Naive thymus-derived CD4-positive, alpha-beta T cell (primary cell): ENCODE measurements around the gene PTGS2. TPM values are rescaled to one million over a fixed set of nuclear protein-coding genes. Genes with fewer than 3 reads are reported as not detected.
"Not testable (repeated sequence)": the region's sequence is repeated elsewhere in the genome, so short reads cannot be mapped to it uniquely, and the experiment has no call there.

ENCODE experiments used
- ATAC-seq: fragments of 150-1000 bp; cut with Tn5 transposase; 2 replicates; pipeline ENCODE4 v1.10.0; 2021; ENCODE audit warnings: mild to moderate bottlenecking, moderate library complexity
- CTCF ChIA-PET: fragments of 350-600 bp; sonication (Branson Sonifier 250); formaldehyde crosslinking; loops from one replicate; lab custom pipeline; 2021; ENCODE audit warnings: antibody characterized with exemption; lab: Charles Lee
- POLR2A ChIA-PET: fragments of 350-600 bp; sonication (Branson Sonifier 250); formaldehyde crosslinking; loops from one replicate; lab custom pipeline; 2021; ENCODE audit warnings: antibody characterized with exemption, inconsistent platforms; lab: Charles Lee
- DNase-seq, 9 donors: peaks; one replicate each; pipeline versions ENCODE4 v3.0.0 to v3.0.0-alpha.2; 2020 to 2022; ENCODE audit warnings: mixed read lengths in 1 of 9
- H3K27ac ChIP-seq: one replicate; pipeline ENCODE4 v1.7.0; 2013; ENCODE audit warnings: mild to moderate bottlenecking, low read depth, low read length, moderate library complexity
- H3K27me3 ChIP-seq, 2 donors: one replicate each; pipeline ENCODE4 v1.7.0; 2013; ENCODE audit warnings: low read length in 2 of 2, mild to moderate bottlenecking in 2 of 2, moderate library complexity in 2 of 2; ENCODE audit not compliant: control insufficient read depth in 2 of 2, insufficient read depth in 2 of 2
- H3K36me3 ChIP-seq, 3 experiments: 1 replicate in 2 of 3; 2 replicates in 1 of 3; pipeline ENCODE4 v1.7.0; 2013; ENCODE audit warnings: low read length in 3 of 3, mild to moderate bottlenecking in 3 of 3, moderate library complexity in 1 of 3; ENCODE audit not compliant: insufficient read depth in 3 of 3, control insufficient read depth in 2 of 3
- H3K4me1 ChIP-seq, 2 donors: one replicate each; pipeline ENCODE4 v1.7.0; 2013; ENCODE audit warnings: low read length in 2 of 2, mild to moderate bottlenecking in 2 of 2, moderate library complexity in 1 of 2; ENCODE audit not compliant: control insufficient read depth in 2 of 2, insufficient read depth in 2 of 2
- H3K4me3 ChIP-seq: 2 replicates; pipeline ENCODE4 v1.7.0; 2013; ENCODE audit warnings: mild to moderate bottlenecking, low read length
- H3K9me3 ChIP-seq, 3 experiments: 1 replicate in 2 of 3; 2 replicates in 1 of 3; pipeline ENCODE4 v1.7.0; 2013; ENCODE audit warnings: low read length in 3 of 3; ENCODE audit not compliant: control insufficient read depth in 2 of 3
- H3K27ac Mint-ChIP-seq, 9 donors: one replicate each; pipeline ENCODE4 v1.8.0; 2020 to 2022; ENCODE audit warnings: mixed read lengths in 9 of 9, mild to moderate bottlenecking in 8 of 9, moderate library complexity in 5 of 9, inconsistent platforms in 2 of 9
- H3K27me3 Mint-ChIP-seq, 5 donors: one replicate each; pipeline ENCODE4 v1.8.0; 2021 to 2022; ENCODE audit warnings: mixed read lengths in 5 of 5, mild to moderate bottlenecking in 1 of 5
- H3K36me3 Mint-ChIP-seq, 5 donors: one replicate each; pipeline ENCODE4 v1.8.0; 2020 to 2022; ENCODE audit warnings: mixed read lengths in 5 of 5, mild to moderate bottlenecking in 3 of 5, inconsistent platforms in 1 of 5
- H3K4me1 Mint-ChIP-seq, 7 donors: one replicate each; pipeline ENCODE4 v1.8.0; 2020 to 2022; ENCODE audit warnings: mixed read lengths in 7 of 7, mild to moderate bottlenecking in 3 of 7, inconsistent platforms in 1 of 7
- H3K4me3 Mint-ChIP-seq, 10 donors: one replicate each; pipeline ENCODE4 v1.8.0; 2020 to 2022; ENCODE audit warnings: mild to moderate bottlenecking in 10 of 10, mixed read lengths in 10 of 10, moderate library complexity in 6 of 10, inconsistent platforms in 2 of 10
- H3K9me3 Mint-ChIP-seq, 11 donors: one replicate each; pipeline ENCODE4 v1.8.0; 2020 to 2022; ENCODE audit warnings: mixed read lengths in 11 of 11, mild to moderate bottlenecking in 4 of 11, inconsistent platforms in 1 of 11, moderate library complexity in 1 of 11
- intact Hi-C, 2 donors: fragments of 100-400 bp; cut with micrococcal nuclease; formaldehyde crosslinking; loops; one replicate each; pipeline ENCODE4 v1.15.1; 2023
- polyA plus RNA-seq, 2 donors: library from polyadenylated mRNA; unstranded; fragments of 300-500 nt; fragmentation: Illumina TruSeq; gene quantifications; one replicate each; pipeline ENCODE4 v1.2.3, GENCODE V29; 2021
- total RNA-seq, 6 experiments: library from RNA in 5 of 6; stranded (reverse) in 5 of 6; gene quantifications; 1 replicate in 5 of 6; 2 replicates in 1 of 6; pipeline ENCODE4 v1.2.3 and lab custom pipeline; 2021 to 2026

Gene PTGS2
- total and polyA plus RNA-seq, 7 experiments from 2014 or later, result 0.17 to 73.8 (median 21.8) TPM; not detected in 4

DNA sequence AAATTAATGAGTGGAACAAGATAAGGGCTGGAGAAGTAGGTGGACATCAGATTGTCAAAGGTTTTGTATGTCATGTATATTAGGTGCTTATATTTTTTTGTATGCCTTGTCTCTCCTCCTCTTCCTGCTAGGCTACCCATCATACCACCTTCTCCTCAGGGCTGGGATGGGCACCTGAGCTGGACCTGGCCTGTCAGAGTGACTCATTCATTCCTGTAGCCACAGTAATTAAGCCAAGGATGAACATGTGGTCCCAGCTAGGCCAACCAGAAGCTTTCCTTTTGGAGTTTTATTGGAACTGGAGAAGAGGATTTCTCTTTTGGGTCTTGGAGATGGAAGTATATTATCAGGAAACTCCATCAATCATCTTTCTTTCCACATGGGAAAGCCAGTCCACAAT, 21.2 kb downstream of the PTGS2 start:
- Mint-ChIP-seq H3K27me3 (peaks cover 0 to 8% (median 3%) of the 10 kb centered on the region in 5 donors), H3K4me1 (peaks cover 0 to 3% (median 0%) of the 10 kb centered on the region in 7 donors), H3K9me3 (peaks cover 0 to 6% (median 1%) of the 10 kb centered on the region in 11 donors), H3K36me3 (no peaks in the 10 kb centered on the region), H3K27ac (no peak overlapping the region), H3K4me3 (no peak overlapping the region)
- peaks cover 0 to 2% of the 10 kb centered on the region in 2 donors for H3K27me3 ChIP-seq
- ATAC-seq, result no peak
- H3K9me3 ChIP-seq, result no peaks in the 10 kb centered on the region
- H3K4me1 ChIP-seq, result no peaks in the 10 kb centered on the region
- no peak overlapping the region for H3K27ac ChIP-seq
- CTCF ChIA-PET, result no interaction called here
- POLR2A ChIA-PET, result no interaction called here
- DNase-seq, result no peak
- no peak overlapping the region for H3K4me3 ChIP-seq
- H3K36me3 ChIP-seq, result no peaks in the 10 kb centered on the region
- intact Hi-C loops, result no loop called here

GRCh38 chr1:186657481-186657880, 22.7 kb downstream of the PTGS2 start:
- Mint-ChIP-seq H3K4me1 (peaks cover 0 to 8% (median 0%) of the 10 kb centered on the region in 7 donors), H3K27me3 (peaks cover 0 to 18% (median 7%) of the 10 kb centered on the region in 5 donors), H3K4me3 (no peak overlapping the region), H3K36me3 (no peaks in the 10 kb centered on the region), H3K9me3 (peaks cover 0 to 7% (median 2%) of the 10 kb centered on the region in 11 donors), H3K27ac (no peak overlapping the region)
- ChIA-PET POLR2A (no interaction called here), CTCF (no interaction called here)
- no peaks in the 10 kb centered on the region for H3K4me1 ChIP-seq
- H3K9me3 ChIP-seq, result no peaks in the 10 kb centered on the region
- intact Hi-C loops, result no loop called here
- no peak for DNase-seq
- no peak overlapping the region for H3K27ac ChIP-seq
- ATAC-seq, result no peak
- H3K27me3 ChIP-seq, result no peaks in the 10 kb centered on the region
- H3K36me3 ChIP-seq, result no peaks in the 10 kb centered on the region
- H3K4me3 ChIP-seq, result no peak overlapping the region

DNA sequence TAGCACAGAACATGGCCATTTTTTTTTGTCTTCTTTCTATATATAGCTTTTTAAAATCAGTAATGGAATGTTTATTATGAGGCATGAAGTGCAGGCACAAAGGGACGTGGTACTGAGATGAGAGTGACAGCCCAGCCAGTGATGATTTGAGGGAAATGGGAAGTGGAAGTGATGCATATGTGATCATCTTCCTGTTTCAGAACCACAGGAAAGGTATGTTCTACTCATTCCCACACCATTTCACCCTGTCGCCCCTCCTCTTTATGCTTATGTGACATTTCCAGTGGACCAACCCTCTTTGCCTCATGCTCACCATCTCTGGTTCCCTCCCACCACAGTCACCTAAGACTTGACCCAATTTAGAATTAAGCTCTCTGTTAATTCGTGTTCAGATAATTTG, 24.3 kb downstream of the PTGS2 start:
- Mint-ChIP-seq H3K9me3 (peaks cover 0 to 7% (median 2%) of the 10 kb centered on the region in 11 donors), H3K4me1 (peaks cover 0 to 8% (median 0%) of the 10 kb centered on the region in 7 donors), H3K27me3 (peaks cover 0 to 18% (median 7%) of the 10 kb centered on the region in 5 donors), H3K4me3 (no peak overlapping the region), H3K27ac (no peak overlapping the region), H3K36me3 (no peaks in the 10 kb centered on the region)
- Histone ChIP-seq H3K27ac (no peak overlapping the region), H3K4me3 (no peak overlapping the region), H3K4me1 (no peaks in the 10 kb centered on the region), H3K27me3 (no peaks in the 10 kb centered on the region), H3K9me3 (no peaks in the 10 kb centered on the region), H3K36me3 (no peaks in the 10 kb centered on the region)
- ATAC-seq (peak; percentile 80), DNase-seq (no peak)
- ChIA-PET POLR2A (no interaction called here), CTCF (no interaction called here)
- intact Hi-C loops, result no loop called here

- ChIA-PET POLR2A (no interaction called here), CTCF (no interaction called here)
- no peak for DNase-seq
- no peaks in the 10 kb centered on the region for H3K4me1 ChIP-seq
- Mint-ChIP-seq H3K27ac (no peak overlapping the region), H3K27me3 (peaks cover 0 to 18% (median 7%) of the 10 kb centered on the region in 5 donors), H3K4me1 (peaks cover 0 to 8% (median 0%) of the 10 kb centered on the region in 7 donors), H3K36me3 (no peaks in the 10 kb centered on the region), H3K4me3 (no peak overlapping the region), H3K9me3 (peaks cover 0 to 7% (median 2%) of the 10 kb centered on the region in 11 donors)
- no peak overlapping the region for H3K27ac ChIP-seq
- peak; percentile 35 for ATAC-seq
- no peak overlapping the region for H3K4me3 ChIP-seq
- H3K9me3 ChIP-seq, result no peaks in the 10 kb centered on the region
- H3K27me3 ChIP-seq, result no peaks in the 10 kb centered on the region
- intact Hi-C loops, result no loop called here
- H3K36me3 ChIP-seq, result no peaks in the 10 kb centered on the region
Observed at GRCh38 chr1:186654741-186655140, 25.5 kb downstream of the PTGS2 start.

DNA sequence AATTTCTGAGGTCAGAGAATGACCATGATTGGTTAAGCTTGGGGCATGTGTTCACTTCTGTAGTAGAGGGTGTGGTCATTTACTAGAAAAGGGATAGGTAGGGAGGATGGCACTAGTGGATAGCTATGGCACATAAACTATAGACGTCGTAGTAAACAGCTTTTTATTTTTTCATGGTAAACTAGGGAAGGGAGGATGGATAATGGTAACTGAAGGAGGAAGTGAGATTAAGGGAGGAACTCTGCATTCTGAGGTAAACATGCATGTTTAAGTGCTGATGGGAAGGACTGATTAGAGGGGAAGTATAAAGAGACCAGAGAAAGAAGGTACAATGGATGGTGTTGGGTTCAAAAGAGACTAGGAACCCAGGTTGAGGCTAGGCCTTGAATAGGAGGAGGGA, 26.9 kb downstream of the PTGS2 start:
- no peak overlapping the region for H3K27ac ChIP-seq

DNA sequence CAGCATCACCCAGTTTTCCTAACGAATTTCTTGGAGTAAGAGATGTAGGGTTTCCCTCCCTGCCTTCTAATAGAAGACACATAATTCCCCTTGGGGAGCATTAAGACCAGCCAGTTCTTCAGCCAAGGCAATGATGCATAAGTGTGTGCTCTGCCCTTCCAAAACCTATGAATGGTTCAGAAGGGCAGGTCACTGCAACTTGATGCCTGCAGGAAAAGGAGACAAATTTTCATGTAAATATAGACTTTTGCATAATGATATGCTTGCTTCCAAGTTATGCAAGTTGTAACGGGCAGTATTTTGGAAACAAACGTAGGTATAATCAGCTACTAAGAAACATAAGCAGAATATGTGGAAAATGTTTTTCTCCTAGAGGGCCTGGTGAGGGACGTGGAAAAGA, 31.6 kb downstream of the PTGS2 start:
- Histone ChIP-seq H3K4me3 (no peak overlapping the region), H3K36me3 (no peaks in the 10 kb centered on the region), H3K4me1 (no peaks in the 10 kb centered on the region), H3K9me3 (no peaks in the 10 kb centered on the region), H3K27me3 (no peaks in the 10 kb centered on the region), H3K27ac (no peak overlapping the region)
- no peak for DNase-seq
- intact Hi-C loops, result no loop called here
- Mint-ChIP-seq H3K27me3 (peaks cover 0 to 10% (median 6%) of the 10 kb centered on the region in 5 donors), H3K27ac (no peak overlapping the region), H3K4me3 (no peak overlapping the region), H3K4me1 (peaks cover 0 to 7% (median 0%) of the 10 kb centered on the region in 7 donors), H3K9me3 (peaks cover 0 to 6% (median 0%) of the 10 kb centered on the region in 11 donors), H3K36me3 (no peaks in the 10 kb centered on the region)
- ChIA-PET POLR2A (no interaction called here), CTCF (no interaction called here)
- ATAC-seq, result no peak

More for the DNA sequence above, 26.9 kb downstream of the PTGS2 start:
- ChIA-PET CTCF (no interaction called here), POLR2A (no interaction called here)
- Mint-ChIP-seq H3K4me3 (no peak overlapping the region), H3K27me3 (peaks cover 0 to 18% (median 7%) of the 10 kb centered on the region in 5 donors), H3K4me1 (peaks cover 0 to 8% (median 0%) of the 10 kb centered on the region in 7 donors), H3K27ac (no peak overlapping the region), H3K9me3 (peaks cover 0 to 7% (median 2%) of the 10 kb centered on the region in 11 donors), H3K36me3 (no peaks in the 10 kb centered on the region)
- ATAC-seq (peak; percentile 13), DNase-seq (no peak)
- H3K9me3 ChIP-seq, result no peaks in the 10 kb centered on the region
- intact Hi-C loops, result no loop called here
- H3K4me1 ChIP-seq, result no peaks in the 10 kb centered on the region
- no peaks in the 10 kb centered on the region for H3K36me3 ChIP-seq
- H3K4me3 ChIP-seq, result no peak overlapping the region
- H3K27me3 ChIP-seq, result no peaks in the 10 kb centered on the region

DNA sequence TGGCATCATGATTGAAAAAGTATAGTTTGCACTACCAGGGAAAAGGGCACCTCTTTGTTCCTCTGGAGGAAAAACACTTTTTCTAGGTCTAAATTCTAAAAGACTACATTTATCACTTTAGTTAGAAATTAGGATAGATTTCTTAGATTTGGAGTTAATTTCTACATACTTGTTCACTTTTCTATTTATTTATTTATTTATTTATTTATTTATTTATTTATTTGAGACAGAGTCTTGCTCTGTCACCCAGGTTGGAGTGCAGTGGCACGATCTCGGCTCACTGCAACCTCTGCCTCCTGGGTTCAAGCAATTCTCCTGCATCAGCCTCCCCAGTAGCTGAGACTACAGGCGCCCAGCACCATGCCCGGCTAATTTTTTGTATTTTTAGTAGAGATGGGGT, 32.2 kb downstream of the PTGS2 start:
- H3K27ac ChIP-seq, POLR2A ChIA-PET, H3K27me3 Mint-ChIP-seq, intact Hi-C loops, H3K9me3 Mint-ChIP-seq, H3K4me3 ChIP-seq, H3K27ac Mint-ChIP-seq, ATAC-seq, H3K4me3 Mint-ChIP-seq, H3K9me3 ChIP-seq, CTCF ChIA-PET, H3K36me3 ChIP-seq, H3K36me3 Mint-ChIP-seq, H3K4me1 Mint-ChIP-seq, H3K4me1 ChIP-seq, H3K27me3 ChIP-seq, DNase-seq: not testable (repeated sequence)
